HepG2 (cell line): ENCODE data around the gene KLF6. TPM values are rescaled to one million over a fixed set of nuclear protein-coding genes. Genes with fewer than 3 reads are reported as not detected.
A peak's percentile ranks its signal among the peaks of the same experiment; 100 is the strongest.

ENCODE experiments used
- CREB3 ChIP-seq: sonication (generic); formaldehyde crosslinking; IDR thresholded peaks from 2 replicates; pipeline ENCODE4 v1.5.0; 2020; ENCODE audit warnings: missing genetic modification reagents
- CREM ChIP-seq, 2 experiments: sonication (generic) in 1 of 2; formaldehyde crosslinking in 1 of 2; IDR thresholded peaks; 2 replicates each; pipeline versions ENCODE4 v1.4.0 to v1.6.1; 2016 to 2020; ENCODE audit warnings: antibody characterized with exemption in 1 of 2, mild to moderate bottlenecking in 1 of 2, missing genetic modification reagents in 1 of 2
- FOXK1 ChIP-seq: sonication (generic); formaldehyde crosslinking; IDR thresholded peaks from 2 replicates; pipeline ENCODE4 v1.4.0; 2020; ENCODE audit warnings: low read depth, missing genetic modification reagents, borderline replicate concordance
- KLF6 ChIP-seq: IDR thresholded peaks from 2 replicates; pipeline ENCODE4 v1.8.0; 2016; ENCODE audit warnings: missing biosample characterization, missing genetic modification reagents
- NCOA5 ChIP-seq: sonication (generic); formaldehyde crosslinking; IDR thresholded peaks from 2 replicates; pipeline ENCODE4 v1.4.0; 2020; ENCODE audit warnings: missing genetic modification reagents
- NKX3-1 ChIP-seq: sonication (generic); formaldehyde crosslinking; IDR thresholded peaks from 2 replicates; pipeline ENCODE4 v1.5.0; 2020; ENCODE audit warnings: missing genetic modification reagents
- PAXIP1 ChIP-seq: sonication (generic); formaldehyde crosslinking; conservative IDR thresholded peaks from 2 replicates; pipeline ENCODE4 v1.4.0; 2020; ENCODE audit warnings: mild to moderate bottlenecking, missing genetic modification reagents, moderate library complexity
- PCBP2 ChIP-seq: fragments of 200-400 bp; formaldehyde crosslinking; optimal IDR thresholded peaks from 2 replicates; pipeline ENCODE3; 2018; ENCODE audit warnings: low read length, low read depth; ENCODE audit not compliant: poor library complexity, severe bottlenecking
- PHB2 ChIP-seq: fragments of 450-650 bp; IDR thresholded peaks from 2 replicates; pipeline ENCODE4 v1.6.1; 2018; ENCODE audit not compliant: partially characterized antibody
- RCOR2 ChIP-seq: IDR thresholded peaks from 2 replicates; pipeline ENCODE4 v1.6.1; 2016; ENCODE audit warnings: missing biosample characterization, missing genetic modification reagents
- TFDP2 ChIP-seq: sonication (generic); formaldehyde crosslinking; IDR thresholded peaks from 2 replicates; pipeline ENCODE4 v1.4.0; 2020; ENCODE audit warnings: missing genetic modification reagents
- TOPORS ChIP-seq: sonication (generic); formaldehyde crosslinking; IDR thresholded peaks from 2 replicates; pipeline ENCODE4 v1.8.0; 2023; ENCODE audit warnings: mild to moderate bottlenecking, missing genetic modification reagents
- ZBTB37 ChIP-seq: sonication (generic); formaldehyde crosslinking; IDR thresholded peaks from 2 replicates; pipeline ENCODE4 v1.4.0; 2020; ENCODE audit warnings: mild to moderate bottlenecking, missing genetic modification reagents
- ZBTB38 ChIP-seq: sonication (generic); formaldehyde crosslinking; IDR thresholded peaks from 2 replicates; pipeline ENCODE4 v1.5.1; 2020; ENCODE audit warnings: mild to moderate bottlenecking, missing genetic modification reagents
- ZBTB39 ChIP-seq: sonication (generic); formaldehyde crosslinking; IDR thresholded peaks from 2 replicates; pipeline ENCODE4 v1.5.0; 2020; ENCODE audit warnings: missing genetic modification reagents
- ZNF136 ChIP-seq: sonication (generic); formaldehyde crosslinking; IDR thresholded peaks from 2 replicates; pipeline ENCODE4 v1.8.1; 2022; ENCODE audit warnings: low read depth, mild to moderate bottlenecking, moderate library complexity, missing genetic modification reagents
- ZNF746 ChIP-seq: sonication (generic); formaldehyde crosslinking; IDR thresholded peaks from 2 replicates; pipeline ENCODE4 v1.8.0; 2022; ENCODE audit warnings: mild to moderate bottlenecking, missing genetic modification reagents
- ZNF775 ChIP-seq: sonication (generic); formaldehyde crosslinking; IDR thresholded peaks from 2 replicates; pipeline ENCODE4 v1.4.0; 2020; ENCODE audit warnings: missing genetic modification reagents, mild to moderate bottlenecking, moderate library complexity, borderline replicate concordance
- ZNF839 ChIP-seq: sonication (generic); formaldehyde crosslinking; IDR thresholded peaks from 2 replicates; pipeline ENCODE4 v1.4.0; 2020; ENCODE audit warnings: missing genetic modification reagents, mild to moderate bottlenecking, borderline replicate concordance
- polyA plus RNA-seq, 8 experiments: library from polyadenylated mRNA; depleted of rRNA in 3 of 8; stranded (reverse) in 7 of 8; unstranded in 1 of 8; fragments of >200 nt; fragmentation: Illumina TruSeq in 4 of 8; extraction: Trizol in 4 of 8; gene quantifications; 2 replicates each; pipeline versions ENCODE4 v1.2.1 to v1.2.3, GENCODE V29; 2011 to 2016; ENCODE audit warnings: low read depth in 4 of 8, missing spikeins in 1 of 8, mixed read lengths in 1 of 8; ENCODE audit not compliant: insufficient read depth in 1 of 8
- total RNA-seq, 5 experiments: library from RNA; depleted of rRNA; stranded (reverse); fragments of >200 nt; fragmentation: Illumina TruSeq; extraction: Trizol; gene quantifications; 2 replicates each; pipeline ENCODE4 v1.2.3, GENCODE V29; 2016; ENCODE audit warnings: low read depth in 1 of 5

KLF6 gene
- total and polyA plus RNA-seq, 2 of the 13 experiments (the other 11 are each of a cell fraction or from before 2014, with no cell fraction given) = 27.0 to 71.9 TPM

GRCh38 chr10:3783682-3784432 is 1.2 kb downstream of the KLF6 start (continued):
- TF ChIP-seq CREM (IDR thresholded peaks at IDR 0.05) = peak; percentile 79; the same call in 1 of the 2 replicates
- no peak for TF ChIP-seq CREM (CRISPR knock-in tag; IDR thresholded peaks at IDR 0.05)
- TF ChIP-seq ZBTB37 (CRISPR knock-in tag) = no peak
- no peak for TF ChIP-seq RCOR2 (CRISPR knock-in tag)
- TF ChIP-seq ZNF746 = no peak
- peak; percentile 9; the same call in 1 of the 2 replicates for TF ChIP-seq TFDP2
- no peak; the same call in 1 of the 2 replicates for TF ChIP-seq NKX3-1
- TF ChIP-seq ZBTB39 (CRISPR knock-in tag) = no peak
- no peak for TF ChIP-seq NCOA5
- TF ChIP-seq ZNF136 (CRISPR knock-in tag) = no peak
- TF ChIP-seq TOPORS (CRISPR knock-in tag) = no peak
- TF ChIP-seq PCBP2 = peak; percentile 67
- no peak for TF ChIP-seq ZNF775 (CRISPR knock-in tag)
- no peak for TF ChIP-seq ZBTB38 (CRISPR knock-in tag)
- TF ChIP-seq PHB2 = no peak
- no peak for TF ChIP-seq ZNF839 (CRISPR knock-in tag)
- peak; percentile 64; the same call in 1 of the 2 replicates for TF ChIP-seq FOXK1
- TF ChIP-seq CREB3 (CRISPR knock-in tag) = no peak
- no peak for TF ChIP-seq PAXIP1 (CRISPR knock-in tag)
- no peak for TF ChIP-seq KLF6 (CRISPR knock-in tag)
